ENCODE results near the gene CSNK1A1L.

CSNK1A1L gene

DNA sequence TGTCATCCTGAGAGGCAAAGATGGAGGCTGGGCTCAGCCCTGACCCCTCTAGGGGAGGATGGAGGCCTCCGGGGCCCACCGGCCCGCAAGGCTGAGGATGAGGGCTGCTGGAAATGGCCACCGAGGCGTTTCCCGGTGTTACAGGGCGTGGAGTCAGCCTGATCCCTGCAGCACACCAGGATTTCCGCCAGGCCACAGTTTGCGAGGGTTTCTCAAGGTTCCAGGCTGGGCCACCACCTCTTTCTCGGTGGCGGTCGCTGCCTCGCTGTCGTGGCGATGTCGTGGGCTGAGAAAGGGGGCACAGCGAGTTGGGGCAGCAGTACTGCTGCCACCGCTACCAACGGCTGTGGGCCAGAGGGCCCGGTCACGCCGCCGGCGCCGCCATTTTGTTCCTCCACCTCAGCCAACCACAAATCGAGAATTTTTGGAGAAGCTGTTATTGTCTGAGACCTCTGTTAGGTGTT, at the start of gene CSNK1A1L:
Gene CSNK1A1L (minus strand): TSS at position 414 of the 464 bp plus-strand sequence. CDS start 408 bp downstream, at position 6.
- DNase-seq: no peak

DNA sequence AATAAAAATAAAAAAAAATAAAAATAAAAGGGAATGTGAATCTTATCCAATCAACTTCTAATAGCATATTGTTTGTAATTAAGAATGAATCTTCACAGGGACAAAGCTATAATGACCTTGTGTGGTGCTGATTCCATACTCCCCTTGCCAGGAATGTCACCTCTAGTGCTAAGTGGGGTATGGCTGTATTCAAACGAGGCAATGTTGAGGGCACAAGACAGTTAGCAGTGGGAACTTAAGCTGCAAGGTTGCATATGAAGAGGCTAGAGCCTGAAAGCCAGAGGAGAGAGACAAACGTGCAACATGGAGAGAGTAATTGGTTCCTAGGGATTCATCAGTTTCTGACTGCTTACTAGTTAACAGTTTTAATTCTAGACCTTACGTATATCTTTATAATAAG, 43.9 kb upstream of the CSNK1A1L start:
- no peak for DNase-seq

DNA sequence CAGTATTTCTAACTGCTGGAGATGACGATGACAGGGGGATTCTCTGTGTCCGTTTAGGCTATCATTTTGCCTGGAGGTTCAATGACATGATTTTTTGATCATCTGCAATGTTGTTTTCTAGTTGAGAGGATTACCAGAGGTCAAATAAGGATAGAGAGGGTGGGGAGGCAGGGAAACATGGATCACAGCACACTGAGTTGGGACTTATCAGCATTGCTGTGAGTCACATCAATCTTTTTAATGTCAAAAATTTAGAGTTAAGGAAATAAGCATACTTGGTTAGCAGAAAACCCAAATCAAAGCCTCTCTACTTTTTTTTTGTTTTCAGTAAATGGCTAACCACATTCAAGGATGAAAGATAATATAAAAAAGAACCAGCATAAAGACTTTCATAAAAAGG, 43.0 kb upstream of the CSNK1A1L start:
- no peak for DNase-seq

DNA sequence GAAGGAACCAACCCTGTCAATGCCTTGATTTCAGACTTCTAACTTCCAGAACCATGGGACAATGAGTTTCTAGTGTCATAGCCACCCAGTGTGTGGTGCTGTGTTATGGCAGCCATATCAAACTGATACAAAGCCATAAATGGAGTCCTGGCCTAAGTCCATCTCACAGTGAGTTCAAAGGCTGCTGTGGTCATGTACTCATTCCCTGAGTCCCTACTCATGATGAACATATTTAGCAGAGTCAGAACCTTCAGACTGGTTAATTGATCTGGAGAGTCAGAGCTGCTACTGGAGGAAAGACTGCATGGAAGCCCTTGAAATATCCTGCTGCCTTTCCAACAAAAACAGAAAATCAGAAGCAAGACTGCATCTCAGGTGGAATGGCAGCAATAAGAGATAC, 39.2 kb upstream of the CSNK1A1L start:
- no peak for DNase-seq

DNA sequence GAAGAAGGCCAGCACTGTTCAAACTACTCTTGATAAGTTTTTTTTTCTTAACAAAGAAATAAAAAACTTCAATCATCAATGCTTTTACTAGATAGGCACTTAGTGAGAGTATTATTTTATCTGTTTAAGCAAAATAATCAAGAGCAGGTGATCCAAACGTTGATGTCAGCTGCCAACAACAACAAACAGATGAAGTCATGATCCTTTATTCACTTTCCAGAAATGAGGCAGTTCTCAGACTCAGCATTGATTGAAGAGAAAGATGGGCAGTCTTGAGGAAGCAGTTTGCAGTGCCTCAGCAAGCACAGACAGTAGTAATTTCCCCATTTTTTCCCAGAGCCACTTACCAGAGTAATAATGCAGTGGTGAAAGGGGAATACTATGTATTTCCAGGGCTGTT, 38.4 kb upstream of the CSNK1A1L start:
- DNase-seq: no peak

DNA sequence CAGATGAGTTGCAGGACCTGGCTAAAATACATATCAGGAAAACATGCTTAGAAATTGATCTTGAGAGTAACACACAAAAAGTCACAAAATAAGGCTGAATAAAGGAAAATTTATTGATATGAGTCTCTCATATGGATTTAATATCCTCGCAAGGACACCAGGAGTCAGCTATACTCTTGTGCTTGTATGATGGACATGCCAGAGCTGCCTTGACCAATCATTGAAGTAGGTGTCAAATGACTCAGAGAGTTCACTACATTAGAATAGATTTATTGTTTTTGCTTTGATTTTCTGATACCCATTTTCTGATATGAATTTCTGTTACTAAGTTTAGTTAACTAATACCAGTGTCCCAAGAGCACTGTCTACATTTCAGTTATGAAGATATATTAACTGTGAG, 37.4 kb upstream of the CSNK1A1L start:
- no peak for DNase-seq

DNA sequence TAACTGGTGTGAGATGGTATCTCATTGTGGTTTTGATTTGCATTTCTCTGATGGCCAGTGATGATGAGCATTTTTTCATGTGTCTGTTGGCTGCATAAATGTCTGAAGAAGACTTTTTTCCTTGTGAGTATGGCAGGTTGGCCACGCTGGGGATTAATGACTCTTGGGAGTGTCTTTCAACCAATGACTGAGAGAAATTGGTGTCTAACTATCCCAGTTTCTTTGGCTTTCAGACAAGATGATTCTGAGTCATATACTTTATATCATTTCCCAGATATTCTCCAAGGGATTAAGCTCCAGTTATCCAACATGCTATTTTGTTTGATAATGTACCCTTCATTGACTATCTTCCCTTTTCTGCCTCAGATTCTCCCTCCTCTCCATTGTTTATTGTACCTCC, 35.5 kb upstream of the CSNK1A1L start:
- no peak for DNase-seq

DNA sequence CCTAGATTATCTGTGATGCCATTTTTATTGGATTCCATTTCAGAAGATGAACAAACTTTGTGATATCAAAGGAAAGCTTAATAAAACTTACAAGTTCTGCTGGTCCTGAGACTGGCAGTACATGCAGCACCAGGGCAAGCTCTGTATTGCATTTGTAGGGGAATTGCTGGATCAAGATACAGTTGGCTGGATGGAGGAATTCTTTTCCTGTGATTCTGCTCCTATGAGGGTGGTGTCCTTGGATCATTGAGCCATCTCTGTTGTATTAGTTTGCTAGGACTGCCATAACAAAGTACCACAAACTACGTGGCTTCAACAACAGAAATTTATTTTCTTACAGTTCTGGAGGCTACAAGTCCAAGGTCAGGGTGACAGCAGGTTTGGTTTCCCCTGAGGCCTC, 33.9 kb upstream of the CSNK1A1L start:
- no peak for DNase-seq

DNA sequence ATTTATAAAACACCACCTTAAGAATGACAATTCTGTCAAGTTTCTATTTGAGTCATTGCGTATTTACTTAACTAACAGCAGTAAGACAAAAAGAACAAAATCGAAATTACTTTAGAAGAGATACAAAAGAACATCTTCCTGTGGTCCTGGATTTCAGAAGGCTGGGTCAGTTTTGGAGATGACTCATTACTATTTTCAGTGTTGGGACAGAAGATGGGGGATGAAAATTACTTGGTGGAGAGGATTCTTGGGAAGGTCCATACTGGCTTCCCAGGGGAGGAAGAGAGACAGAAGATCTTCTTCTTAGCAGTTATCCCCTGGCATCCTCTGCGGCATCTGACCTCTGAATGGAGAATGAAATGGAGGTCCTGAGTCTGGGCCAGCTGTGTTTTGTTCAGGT, 33.5 kb upstream of the CSNK1A1L start:
- no peak for DNase-seq

DNA sequence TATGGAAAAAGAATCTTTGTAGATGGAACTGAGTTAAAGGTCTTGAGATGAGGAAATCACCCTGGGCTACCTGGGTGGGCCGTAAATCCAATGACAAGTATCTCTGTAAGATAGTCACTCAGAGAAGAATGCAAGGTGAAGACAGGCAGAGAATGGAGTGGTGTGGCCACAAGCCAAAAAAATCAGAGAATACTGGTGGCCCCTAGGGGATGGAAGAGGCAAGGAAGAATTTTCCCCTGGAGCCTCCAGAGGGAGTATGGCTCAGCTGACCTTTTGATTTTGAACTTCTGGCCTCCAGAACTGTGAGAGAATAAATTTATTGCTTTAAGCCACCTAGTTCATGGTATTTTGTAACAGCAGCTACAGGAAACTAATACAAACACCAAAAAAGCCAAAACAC, 32.7 kb upstream of the CSNK1A1L start:
- DNase-seq: no peak

DNA sequence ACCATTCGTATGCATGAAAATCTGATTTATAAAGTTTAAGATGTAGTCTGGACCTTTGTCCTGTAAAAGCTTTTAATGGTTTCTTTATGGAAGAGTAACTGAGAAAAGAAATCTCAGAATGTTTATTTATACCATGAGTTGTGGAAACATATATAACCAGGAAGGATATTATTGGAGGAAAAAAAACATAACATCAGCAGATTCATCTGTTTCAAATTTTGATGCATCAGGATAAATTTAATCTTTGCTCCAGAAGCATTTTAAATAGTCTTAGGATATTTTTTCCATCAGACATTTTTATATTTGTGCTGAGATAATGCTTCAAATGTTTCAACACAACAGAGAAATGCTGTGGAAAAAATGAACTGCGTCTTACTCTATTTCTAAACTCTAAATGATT, 31.2 kb upstream of the CSNK1A1L start:
- no peak for DNase-seq

DNA sequence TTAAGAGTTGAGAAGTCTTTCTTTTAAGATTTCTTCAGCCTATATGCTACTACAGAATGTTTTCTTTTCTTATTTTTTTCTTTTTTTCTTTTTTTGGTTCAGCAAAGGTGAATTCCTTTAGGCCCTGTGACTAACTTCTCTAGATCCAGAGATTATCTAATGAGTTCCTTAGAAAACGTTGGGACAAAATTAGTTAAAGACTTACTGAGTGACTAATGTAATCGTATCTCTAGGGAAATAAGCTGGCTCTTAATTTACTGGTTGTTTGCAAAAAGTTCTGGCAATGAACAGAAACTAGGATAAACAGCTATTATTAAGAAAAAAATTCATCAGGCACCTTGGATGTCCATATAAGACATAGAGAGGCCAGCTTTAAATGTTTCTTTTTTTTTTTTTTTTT, 30.7 kb upstream of the CSNK1A1L start:
- no peak for DNase-seq

DNA sequence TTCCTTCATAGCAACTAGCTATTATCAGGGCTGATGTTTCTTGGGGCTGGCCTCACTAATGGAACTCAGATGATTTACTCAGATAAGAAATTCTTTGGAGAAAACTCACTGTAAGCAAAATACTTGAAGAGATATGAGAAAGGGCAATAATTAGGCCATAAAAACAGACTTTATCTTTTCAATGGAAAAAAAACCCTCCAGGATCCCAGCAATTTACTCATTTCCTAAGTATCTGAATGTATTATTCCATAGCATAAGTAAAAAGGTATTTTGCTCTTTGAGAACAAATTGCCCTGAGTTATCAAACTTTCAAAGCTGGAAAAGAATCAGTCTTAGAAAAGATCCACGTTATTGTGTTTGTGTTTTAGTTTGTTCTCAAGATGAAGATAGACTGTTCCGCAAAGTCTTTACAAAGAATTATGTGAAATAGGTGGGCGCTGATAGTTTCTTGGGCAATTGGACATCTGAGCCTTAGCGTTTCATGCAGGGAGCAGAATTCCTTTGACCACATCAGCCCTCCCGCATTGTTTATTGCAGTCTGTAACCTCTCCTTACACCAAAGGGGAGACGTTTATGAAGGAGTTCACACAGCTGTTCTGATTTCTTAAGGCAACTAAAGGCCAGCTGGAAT, 29.1 kb upstream of the CSNK1A1L start:
- DNase-seq: no peak

DNA sequence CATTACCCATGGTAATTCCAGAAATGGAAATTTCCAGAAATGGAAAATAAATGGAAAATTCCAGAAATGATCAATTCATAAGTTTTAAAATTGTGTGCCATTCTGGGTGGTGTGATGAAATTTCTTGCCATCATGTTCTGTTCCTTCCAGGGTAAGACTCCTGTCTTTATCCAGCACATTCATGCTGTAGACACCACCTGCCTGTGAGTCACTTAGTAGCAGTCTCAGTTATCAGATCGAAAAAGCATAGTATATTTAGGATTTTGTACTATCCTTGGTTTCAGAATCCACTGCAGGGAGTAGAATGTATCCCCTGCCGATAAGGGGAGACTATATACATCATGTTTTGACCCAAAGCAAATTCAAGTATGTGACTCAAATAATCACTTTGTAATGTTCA, 26.7 kb upstream of the CSNK1A1L start:
- DNase-seq: no peak

DNA sequence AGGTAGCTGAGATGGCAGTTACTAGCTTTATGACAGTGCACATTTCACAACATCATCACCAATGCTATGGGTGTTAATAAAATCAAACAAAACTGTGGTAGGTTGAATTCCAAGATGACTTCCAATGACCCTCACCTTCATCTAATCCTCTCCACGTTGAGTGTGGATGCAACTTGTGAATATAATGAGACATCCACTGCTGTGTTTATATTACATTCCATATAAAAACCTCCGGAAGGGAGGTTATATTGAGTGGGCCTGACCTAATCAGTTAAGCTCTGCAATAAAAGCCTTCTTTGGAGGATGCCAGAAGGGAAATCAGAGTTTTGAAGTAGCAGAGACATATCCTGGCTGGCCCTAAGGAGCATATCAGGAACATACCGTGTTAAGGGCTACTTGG, 25.6 kb upstream of the CSNK1A1L start:
- DNase-seq: no peak

DNA sequence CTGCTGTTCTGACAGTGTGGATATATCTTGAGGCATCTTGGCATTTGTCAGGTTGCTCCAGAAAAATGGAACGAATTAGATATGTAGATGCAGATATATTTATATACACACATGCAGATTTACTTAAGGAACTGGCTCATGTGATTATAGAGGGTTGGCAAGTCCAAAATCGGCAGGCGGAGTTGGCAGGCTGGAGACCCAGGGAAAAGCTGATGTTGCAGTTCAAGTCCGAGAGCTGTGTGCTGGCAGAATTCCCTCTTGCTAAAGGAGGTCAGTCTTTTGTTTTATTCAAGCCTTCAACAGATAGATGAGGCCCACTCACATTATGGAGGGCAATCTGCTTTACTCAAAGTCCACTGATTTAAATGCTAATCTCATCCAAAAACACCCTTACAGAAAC, 24.4 kb upstream of the CSNK1A1L start:
- DNase-seq: no peak

DNA sequence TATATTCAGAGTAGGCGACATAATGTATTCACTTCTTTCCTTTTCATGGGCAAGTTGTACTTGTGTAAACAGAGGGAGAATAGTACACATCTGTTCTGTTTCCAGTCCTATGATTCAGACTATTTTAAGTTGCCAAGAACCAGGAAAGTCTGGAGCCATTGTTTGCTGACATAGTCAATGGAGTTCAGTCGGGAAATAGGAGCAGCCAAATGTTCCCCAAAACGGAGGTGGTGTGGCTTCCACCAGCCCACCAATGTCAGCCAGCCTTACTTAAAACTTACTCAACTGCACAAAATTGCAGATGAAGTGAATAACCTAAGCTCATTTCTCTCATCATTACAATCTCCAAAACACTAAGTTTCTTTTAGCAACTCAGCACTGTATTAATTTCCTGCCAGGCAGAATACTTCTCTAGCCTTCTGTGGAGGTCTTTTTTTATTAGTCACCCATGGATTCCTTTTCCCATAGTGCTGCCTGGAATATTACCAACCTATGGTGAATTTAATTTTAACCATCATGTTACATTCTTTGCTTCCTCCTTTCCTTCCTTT, 22.3 kb upstream of the CSNK1A1L start:
- no peak for DNase-seq

DNA sequence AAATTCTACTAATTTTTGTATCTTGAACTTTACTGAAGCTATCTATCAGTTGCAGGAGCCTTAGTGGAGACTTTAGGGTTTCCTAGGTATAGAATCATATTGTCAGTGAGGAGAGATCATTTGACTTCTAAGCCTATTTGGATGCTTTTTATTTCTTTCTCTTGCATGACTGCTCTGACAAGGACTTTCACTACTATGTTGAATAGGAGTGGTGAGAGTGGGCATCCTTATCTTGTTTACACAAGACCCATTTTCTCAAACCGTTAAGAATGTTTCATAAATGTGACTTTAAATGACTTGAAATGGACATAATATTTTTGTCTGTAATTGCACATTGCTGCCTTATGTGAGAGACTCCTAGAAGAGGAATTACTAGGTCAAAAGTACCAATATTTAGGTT, 17.9 kb upstream of the CSNK1A1L start:
- no peak for DNase-seq

DNA sequence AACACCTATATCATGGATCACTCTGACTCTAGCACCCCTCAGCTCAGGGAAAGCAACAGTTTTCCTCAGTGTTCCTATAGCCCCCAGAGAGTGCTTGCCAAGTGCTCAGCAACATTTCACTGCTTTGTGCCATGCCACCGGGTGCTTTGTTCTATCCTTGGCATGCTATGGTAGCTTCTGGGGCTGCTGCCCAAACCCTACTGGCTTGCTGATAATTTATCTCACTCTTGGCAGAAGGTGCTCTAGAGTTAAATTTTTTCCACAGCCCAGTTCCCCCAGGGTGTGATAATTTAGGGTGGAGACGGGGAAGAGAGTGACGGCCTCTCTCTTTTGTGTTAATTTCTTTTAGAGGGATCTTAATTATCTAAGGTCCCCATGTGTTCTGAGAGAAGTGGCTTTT, 12.6 kb upstream of the CSNK1A1L start:
- no peak for DNase-seq

DNA sequence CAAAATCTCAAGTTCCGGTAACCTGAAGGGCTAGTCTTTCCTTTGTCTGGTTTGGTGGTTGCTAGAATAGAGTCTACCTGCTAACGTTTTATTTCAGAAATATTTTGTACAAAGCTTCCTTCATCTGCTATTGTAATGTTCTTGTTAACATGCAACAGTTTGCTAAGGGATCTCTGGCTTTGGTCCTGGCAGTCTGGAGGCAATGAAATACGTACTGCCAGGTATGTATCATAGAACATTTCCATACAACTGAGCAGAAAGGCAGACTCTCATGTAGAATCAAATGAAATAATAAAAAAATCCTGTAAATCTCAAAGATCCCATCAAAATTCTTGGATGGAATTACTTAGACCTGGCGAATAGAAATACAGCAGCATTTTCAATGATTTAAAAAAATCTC, 8.8 kb upstream of the CSNK1A1L start:
- DNase-seq: no peak

DNA sequence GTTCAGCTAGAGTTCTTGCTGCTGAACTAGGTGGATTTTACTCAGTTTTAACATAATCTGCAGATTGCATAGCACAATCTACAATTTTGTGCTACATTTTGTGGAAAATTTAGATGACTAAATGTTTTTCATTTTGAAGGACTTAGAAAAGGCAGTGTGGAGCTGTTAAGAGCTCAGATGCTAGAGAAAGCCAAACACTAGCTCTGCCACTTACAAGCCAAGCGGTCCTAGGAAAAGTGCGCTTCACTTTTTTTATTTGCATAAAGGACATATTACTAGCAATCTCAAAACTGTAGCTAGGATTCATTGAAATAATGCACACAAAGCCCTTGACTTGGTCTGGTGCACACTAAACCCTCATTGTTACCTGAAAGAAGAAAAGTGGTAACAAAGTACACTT, 8.1 kb upstream of the CSNK1A1L start:
- no peak for DNase-seq

DNA sequence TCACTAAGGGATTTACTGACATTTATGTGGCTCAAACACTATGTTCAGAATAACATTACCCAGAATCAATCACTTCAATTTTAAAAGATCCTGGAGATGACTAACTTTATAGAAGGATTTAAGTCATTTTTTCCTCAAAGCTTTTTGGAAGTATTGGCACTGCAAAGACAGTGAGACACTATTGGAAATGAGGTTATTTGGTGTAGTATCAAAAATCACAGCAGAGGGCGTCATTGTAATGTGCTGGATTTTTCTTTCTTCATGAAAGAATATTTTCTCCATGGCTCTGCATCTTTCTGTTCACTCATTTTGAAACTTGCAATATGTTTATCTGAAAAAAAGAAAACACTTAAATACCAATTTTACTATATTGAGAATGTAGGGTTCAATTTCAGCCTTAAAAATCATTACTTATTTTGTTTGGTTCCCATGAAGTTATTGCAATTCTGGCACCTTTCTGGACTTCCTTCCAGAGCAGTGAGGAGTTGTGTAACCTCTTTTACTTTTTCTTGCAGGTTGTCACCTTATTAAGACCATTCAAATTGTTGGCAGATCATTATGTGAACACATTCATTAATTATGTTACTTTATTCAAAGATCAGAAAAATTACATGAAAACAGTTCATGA, 3.7 kb upstream of the CSNK1A1L start:
- no peak for DNase-seq

DNA sequence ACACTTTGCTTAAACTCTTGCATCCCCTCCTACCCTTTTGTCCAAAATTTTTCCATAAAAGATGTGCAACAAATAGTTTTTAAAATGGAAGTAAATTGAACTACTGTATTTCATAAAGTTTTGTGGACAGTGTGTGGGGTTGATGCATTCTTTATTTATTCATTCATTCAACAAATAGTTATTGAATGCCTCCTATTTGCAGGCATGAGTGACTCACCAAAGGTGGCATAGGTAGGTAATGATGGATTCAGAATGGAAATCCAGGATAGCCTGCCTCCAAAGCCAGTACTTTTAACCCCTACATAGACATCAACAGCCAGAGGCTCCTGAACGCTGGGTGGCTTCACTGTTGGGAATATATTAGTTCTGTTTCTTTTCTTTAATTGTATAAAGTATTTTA, 2.4 kb upstream of the CSNK1A1L start:
- DNase-seq: no peak

DNA sequence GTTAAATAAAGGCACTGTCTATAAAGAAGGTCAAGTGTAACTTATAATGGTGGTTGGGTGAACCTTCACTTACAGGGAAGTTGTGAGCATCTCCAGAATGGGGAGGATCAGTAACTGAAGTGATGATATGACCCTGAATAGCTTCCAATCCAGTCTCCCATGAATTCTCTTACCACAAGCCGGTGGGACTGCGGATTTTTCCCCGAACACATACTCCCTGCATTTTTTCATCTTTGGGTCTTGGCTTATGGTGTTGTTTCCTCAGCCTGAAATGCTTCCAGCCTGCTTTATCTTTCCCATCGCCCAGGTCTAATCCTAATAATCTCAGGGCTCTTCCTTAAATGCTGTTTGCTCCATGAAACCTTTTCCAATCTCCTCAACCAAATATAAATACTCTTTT, 2.0 kb upstream of the CSNK1A1L start:
- DNase-seq: no peak

DNA sequence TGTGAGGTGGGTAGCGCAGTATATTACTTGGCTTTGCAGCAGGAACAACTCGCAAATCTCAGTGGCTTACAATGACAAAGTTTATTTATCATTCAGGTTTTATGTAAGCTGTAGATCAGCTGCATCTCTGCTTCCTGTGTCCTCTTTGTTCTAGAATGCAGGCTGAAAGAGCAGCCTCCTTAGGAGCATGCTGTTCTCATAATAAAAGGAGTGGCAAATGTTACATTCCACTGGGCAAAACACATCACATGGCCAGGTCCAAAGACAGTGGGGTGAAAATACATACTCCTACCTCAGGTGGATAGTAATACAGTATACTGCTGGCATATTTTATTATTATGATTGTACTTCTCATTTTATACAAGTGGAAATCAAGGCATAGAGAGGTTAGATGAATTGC, 1.2 kb upstream of the CSNK1A1L start:
- DNase-seq: no peak

Data from activated CD4-positive, CD25-positive, alpha-beta regulatory T cell treated with anti-CD3 and anti-CD28 coated beads, Interleukin-2, amount 50 U/mL, for 72 hours (primary cell).